PC-9 (cell line): ENCODE measurements around the gene OSTM1.

Experiments
- EZH2 ChIP-seq: fragments of 200-600 bp; sonication (generic); IDR thresholded peaks from 2 replicates; pipeline ENCODE4 v1.8.0; 2017; ENCODE audit warnings: antibody characterized with exemption, low read depth
- TF ChIP-seq, protein P1 (sequence below): fragments of 200-600 bp; sonication (generic); conservative IDR thresholded peaks from 2 replicates; pipeline ENCODE4 v1.6.1; 2017; ENCODE audit warnings: mixed run types, antibody characterized with exemption, mild to moderate bottlenecking, moderate library complexity

DNA sequence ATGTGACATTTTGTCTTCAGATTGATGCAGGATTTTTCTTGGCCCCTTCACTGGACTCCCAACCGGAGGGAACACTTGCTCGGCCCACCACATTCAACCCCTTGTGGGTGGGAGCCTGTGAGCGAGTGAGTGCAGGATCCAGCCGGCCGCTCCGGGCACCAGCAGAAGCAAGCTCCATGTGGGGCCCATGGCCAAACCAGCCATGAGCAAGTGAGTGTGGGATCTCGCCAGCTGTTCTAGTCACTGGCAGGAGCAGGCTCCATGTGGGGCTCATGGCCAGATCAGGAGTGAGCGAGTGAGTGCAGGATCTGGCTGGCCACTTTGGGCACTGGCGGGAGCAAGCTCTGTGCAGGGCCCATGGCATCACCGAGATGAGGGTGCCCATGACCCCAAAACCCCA lies 42.6 kb downstream of the OSTM1 start:
- TF ChIP-seq EZH2, result no peak
- TF ChIP-seq, protein P1, sequence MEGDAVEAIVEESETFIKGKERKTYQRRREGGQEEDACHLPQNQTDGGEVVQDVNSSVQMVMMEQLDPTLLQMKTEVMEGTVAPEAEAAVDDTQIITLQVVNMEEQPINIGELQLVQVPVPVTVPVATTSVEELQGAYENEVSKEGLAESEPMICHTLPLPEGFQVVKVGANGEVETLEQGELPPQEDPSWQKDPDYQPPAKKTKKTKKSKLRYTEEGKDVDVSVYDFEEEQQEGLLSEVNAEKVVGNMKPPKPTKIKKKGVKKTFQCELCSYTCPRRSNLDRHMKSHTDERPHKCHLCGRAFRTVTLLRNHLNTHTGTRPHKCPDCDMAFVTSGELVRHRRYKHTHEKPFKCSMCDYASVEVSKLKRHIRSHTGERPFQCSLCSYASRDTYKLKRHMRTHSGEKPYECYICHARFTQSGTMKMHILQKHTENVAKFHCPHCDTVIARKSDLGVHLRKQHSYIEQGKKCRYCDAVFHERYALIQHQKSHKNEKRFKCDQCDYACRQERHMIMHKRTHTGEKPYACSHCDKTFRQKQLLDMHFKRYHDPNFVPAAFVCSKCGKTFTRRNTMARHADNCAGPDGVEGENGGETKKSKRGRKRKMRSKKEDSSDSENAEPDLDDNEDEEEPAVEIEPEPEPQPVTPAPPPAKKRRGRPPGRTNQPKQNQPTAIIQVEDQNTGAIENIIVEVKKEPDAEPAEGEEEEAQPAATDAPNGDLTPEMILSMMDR, result no peak
